IPS-NIHi11 (cell line): Measurements from ENCODE around the gene STK10.

Source experiments
- DNase-seq: peaks from one replicate; pipeline ENCODE4 v3.0.0; 2012; ENCODE audit warnings: mixed read lengths, low spot score

The STK10 gene

DNA sequence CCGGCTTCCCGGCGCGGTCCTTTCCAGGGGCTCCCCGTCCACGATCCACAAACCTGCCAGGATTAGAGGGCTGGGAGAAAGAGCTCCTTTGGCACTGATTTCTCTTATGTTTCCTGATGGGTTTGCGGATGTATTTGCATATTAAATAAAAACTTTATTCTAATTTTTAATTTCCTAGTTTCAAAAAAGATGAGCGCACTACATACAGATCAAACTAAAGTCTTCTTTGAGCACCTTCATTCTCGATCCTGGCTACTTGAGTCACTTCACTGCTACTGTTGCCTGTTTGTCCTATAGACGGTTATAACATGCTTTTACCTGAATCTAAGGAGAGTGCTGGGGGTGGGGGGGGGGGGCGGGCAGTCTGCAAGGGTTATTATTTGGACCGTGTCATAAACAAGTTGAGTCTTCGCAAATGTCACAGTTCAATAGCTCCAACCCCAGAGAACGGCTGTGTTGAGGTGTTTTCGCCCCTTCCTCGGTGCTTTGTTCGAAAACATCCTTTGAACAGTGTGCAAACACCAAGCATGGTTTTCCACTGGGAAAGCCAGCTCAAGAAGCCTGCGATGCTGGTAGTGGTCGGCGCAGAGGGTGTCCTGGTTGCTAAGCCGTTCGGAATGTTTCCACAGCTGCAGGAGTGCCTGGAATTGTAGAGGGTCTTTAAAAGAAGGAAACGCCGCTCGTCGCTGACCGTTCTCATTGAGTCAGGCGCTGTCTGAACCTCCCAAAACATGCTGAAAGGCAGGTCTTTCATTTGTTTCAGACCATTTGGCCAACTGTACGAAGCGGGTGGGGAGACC is 1.1 kb upstream of the STK10 start:
- peak; percentile 40 for DNase-seq

DNA sequence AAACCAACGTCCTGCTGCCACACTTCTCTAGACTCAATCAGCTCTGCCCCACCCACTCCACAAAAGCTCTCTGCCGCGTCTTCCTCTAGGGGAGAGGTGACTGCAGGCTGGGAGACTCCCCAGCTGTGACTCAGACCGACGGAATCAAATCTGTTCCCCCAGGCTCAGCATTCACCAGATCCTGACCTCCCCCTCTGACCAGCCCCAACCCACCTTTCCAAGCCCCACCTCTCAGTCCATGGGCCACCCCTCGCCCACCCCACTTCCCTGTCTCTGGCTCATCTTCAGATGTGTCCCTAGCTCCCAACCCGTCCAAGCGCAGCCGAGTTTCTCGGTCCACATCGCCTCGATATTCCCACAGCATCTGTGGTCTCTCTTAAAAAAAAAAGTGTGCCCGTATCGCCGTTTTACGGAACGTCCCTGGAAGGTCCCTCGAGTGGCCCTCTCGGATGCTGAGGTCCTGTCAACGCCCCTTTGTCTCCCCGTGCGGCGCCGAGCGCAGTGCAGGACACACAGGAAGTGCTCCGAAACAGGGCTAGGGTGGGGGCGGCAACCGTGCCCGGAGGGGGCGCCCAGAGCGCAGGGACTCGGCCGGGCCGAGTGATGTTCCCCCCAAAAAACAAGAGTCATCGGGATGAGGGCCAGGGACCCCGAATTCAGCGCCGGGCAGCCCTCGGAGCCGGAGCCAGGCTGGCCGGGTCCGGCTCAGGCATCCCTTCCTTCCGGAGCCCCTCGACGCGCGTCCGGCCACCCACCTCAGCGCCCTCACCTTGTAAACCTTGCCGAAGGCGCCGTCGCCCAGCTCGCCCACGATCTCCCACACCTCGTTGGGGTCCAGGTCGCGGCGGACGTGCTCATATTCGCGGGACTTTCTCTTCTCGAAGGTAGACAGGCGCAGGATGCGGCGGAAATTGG is 649 bp downstream of the STK10 start:
- DNase-seq: no peak

- DNase-seq: no peak
These were observed 1.8 kb downstream of the STK10 start for GRCh38 chr5:172186114-172186695.

DNA sequence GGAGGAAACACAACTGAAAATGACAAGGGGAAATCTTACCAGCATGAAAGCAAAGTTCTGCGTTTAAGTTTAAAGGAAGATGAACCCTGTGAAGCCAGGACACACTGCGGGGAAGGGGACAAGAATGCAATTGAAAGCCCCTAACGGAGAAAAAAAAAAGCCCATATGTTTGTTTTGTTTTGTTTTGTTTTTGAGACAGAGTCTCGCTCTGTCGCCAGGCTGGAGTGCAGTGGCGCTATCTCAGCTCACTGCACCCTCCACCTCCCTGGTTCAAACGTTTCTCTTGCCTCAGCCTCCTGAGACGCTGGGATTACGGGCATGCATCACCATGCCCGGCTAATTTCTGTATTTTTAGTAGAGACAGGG is 2.9 kb downstream of the STK10 start:
- no peak for DNase-seq

DNA sequence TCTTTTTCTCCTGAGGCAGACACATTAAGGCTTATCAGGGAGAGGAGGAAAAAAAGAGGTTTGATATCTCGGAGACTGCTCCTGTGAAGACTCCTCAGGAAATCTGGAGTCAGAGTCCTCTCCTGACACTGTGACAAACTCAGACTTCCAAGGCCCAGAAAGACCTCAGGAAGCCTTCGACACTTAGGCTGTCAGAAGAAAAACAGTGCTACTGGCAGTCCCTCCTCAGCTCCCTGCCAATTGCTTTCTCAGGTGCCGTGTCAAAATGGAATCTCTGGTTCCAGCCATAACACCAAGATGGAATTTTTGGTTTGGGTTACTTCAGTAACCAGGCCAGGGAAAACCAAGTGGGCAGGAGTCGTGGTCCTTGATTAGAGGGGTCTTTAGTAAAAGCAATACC is 4.1 kb downstream of the STK10 start:
- no peak for DNase-seq

DNA sequence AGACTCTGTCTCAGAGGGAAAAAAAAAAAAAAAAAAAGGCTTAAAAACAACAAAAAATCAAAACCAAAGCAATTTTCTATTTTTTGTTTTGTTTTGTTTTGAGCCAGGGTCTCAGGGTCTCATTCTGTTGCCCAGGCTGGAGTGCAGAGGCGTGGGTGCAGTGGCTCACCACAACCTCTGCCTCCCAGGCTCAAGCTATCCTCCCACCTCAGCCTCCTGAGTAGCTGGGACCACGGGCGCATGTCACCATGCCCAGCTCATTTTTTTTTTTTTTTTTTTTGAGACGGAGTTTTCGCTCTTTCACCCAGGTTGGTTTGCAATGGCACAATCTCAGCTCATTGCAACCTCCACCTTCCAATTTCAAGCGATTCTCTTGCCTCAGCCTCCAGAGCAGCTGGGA is 5.7 kb downstream of the STK10 start:
- DNase-seq: no peak

- DNase-seq: no peak
These were observed 7.1 kb downstream of the STK10 start for GRCh38 chr5:172180936-172181335.

- DNase-seq: no peak
These were observed 8.7 kb downstream of the STK10 start for GRCh38 chr5:172178991-172179989.

- DNase-seq: no peak
These were observed 9.6 kb downstream of the STK10 start for GRCh38 chr5:172178301-172178987.

- no peak for DNase-seq
These were observed 10.8 kb downstream of the STK10 start for GRCh38 chr5:172177176-172177575.

- DNase-seq: no peak
These were observed 12.7 kb downstream of the STK10 start for GRCh38 chr5:172175263-172175719.

DNA sequence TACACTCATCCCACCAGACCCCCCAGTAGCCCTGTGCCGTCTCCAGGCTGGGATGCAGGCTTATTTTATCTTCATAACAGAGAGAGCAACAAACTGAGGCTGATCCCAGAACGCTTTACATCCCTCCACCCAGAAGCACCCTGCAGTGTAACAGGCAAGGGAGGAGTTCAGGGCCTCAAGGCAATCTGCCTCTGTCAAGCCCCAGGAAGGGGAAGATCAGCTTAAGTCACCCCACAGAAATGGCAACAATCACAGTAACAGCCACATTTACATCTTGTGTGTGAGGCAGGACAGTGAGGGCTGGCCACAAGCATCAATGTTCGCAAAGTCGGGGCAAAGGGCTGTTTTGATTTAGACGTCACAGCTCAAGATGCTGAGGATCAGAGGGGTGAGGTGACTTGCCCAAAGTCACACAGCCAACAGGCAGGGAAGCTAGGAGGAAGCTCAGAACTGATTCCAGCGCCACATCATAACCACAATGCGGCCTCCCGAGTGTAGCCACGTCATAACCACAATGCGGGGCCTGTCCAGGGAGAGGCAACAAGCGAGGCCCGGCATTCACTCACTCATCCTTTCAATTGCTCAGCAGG is 14.4 kb downstream of the STK10 start:
- DNase-seq: no peak

GRCh38 chr5:172172912-172173563 is 15.0 kb downstream of the STK10 start:
- no peak for DNase-seq

DNA sequence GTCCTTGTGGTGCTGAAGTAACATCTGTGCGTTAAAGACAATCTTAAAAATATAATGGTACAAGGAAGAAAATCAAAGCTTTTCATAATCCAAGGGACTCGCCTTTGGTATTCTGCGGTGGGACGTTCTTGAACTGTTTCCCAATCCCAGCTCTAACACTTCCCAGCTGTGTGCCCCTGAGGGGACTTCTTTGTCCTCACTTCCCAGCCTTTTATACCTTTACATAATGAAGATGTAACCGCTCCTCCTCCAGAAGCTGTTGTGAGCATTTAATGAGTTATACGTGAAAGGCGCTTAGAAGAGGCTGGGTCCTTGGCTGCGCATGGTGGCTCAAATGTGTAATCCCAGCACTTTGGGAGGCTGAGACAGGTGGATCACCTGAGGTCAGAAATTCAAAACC is 16.9 kb downstream of the STK10 start:
- no peak for DNase-seq

DNA sequence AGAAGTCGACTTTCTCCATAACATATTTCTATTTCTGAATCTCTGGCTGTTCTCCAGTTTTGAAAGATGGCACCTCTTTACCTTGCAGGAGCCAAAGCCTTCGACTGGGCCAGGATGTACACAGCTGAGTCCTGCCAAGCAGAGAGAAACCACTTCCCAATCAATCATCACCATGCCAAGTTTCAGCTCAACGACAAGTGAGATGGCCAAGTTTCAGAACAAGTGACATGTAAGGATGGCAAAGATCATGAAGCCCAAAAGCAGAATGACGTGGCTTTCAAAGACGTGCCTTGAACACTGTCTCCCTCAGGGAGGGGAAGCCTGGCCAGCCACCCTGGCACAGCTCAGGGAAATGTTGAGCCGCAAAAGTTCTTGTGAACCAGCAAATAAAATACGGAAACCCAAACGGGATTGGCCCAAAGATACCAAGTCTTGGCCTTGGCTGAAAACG is 17.7 kb downstream of the STK10 start:
- no peak for DNase-seq

- DNase-seq: no peak
These were observed 18.8 kb downstream of the STK10 start for GRCh38 chr5:172169216-172169615.

- DNase-seq: no peak
These were observed 19.7 kb downstream of the STK10 start for GRCh38 chr5:172168311-172168710.

GRCh38 chr5:172167895-172168294 is 20.1 kb downstream of the STK10 start:
- DNase-seq: no peak

GRCh38 chr5:172166030-172166826 is 21.8 kb downstream of the STK10 start:
- no peak for DNase-seq
